T-helper 2 cell treated with Interferon-gamma antibody and Interleukin-4, amounts not matched to agents 5 μg/mL and 100 μg/mL, for 36 hours (primary cell): ENCODE results near the gene SLC39A11.
A peak's percentile ranks its signal among the peaks of the same experiment; 100 is the strongest.
"Not testable (repeated sequence)": the region's sequence is repeated elsewhere in the genome, so short reads cannot be mapped to it uniquely, and the experiment has no call there.

ENCODE experiments used
- DNase-seq: peaks from one replicate; pipeline ENCODE4 v3.0.0; 2021; ENCODE audit warnings: low spot score
- H3K27ac Mint-ChIP-seq: one replicate; pipeline ENCODE4 v1.8.0; 2021; ENCODE audit warnings: mild to moderate bottlenecking, mixed read lengths
- H3K27me3 Mint-ChIP-seq: one replicate; pipeline ENCODE4 v1.8.0; 2021; ENCODE audit warnings: low read depth, mixed read lengths
- H3K36me3 Mint-ChIP-seq: one replicate; pipeline ENCODE4 v1.8.0; 2021; ENCODE audit warnings: low read depth, mixed read lengths
- H3K4me1 Mint-ChIP-seq: one replicate; pipeline ENCODE4 v1.8.0; 2021; ENCODE audit warnings: low read depth, mixed read lengths
- H3K4me3 Mint-ChIP-seq: one replicate; pipeline ENCODE4 v1.8.0; 2022; ENCODE audit warnings: mild to moderate bottlenecking, moderate library complexity, mixed read lengths
- H3K9me3 Mint-ChIP-seq: one replicate; pipeline ENCODE4 v1.8.0; 2021; ENCODE audit warnings: mixed read lengths

The SLC39A11 gene

DNA sequence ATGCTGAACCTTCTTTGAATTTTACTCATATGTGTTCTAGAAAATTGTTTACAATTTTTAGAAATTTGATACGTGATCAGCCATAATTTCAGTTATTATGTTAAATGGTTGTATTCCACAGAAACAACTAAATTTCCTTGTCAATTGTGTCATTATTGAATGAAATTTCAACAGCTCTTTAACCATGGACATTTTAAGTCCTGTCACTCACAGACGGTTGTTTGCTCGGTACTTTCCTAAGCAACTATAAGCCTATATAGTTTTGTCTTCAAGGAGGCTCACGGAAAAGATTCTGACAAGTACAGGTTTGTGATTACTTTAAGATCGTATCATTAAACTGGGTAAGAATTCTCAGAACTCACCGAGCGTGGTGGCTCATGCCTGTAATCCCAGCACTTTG, 31.8 kb downstream of the SLC39A11 start:
- Mint-ChIP-seq H3K4me1 (no peaks in the 10 kb centered on the region), H3K27ac (no peak overlapping the region), H3K36me3 (no peaks in the 10 kb centered on the region), H3K4me3 (no peak overlapping the region), H3K9me3 (no peaks in the 10 kb centered on the region), H3K27me3 (no peaks in the 10 kb centered on the region)
- no peak for DNase-seq

DNA sequence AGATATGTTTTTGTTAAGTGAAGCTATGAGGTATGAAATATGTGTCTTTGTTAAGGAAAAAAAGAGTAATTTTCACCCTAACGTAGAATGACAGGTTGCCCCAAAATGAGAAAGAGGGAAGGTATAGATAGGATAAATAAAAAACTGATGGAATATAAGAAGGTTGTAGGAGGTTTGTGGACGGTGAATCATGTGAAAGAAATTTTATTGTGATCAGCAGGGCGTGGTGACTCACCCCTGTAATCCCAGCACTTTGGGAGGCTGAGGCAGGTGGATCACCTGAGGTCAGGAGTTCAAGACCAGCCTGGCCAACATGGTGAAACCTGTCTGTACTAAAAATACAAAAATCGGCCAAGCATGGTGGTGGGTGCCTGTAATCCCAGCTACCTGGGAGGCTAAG, 32.8 kb downstream of the SLC39A11 start:
- not testable (repeated sequence) for DNase-seq, H3K27me3 Mint-ChIP-seq, H3K4me3 Mint-ChIP-seq, H3K4me1 Mint-ChIP-seq, H3K27ac Mint-ChIP-seq, H3K9me3 Mint-ChIP-seq, H3K36me3 Mint-ChIP-seq

DNA sequence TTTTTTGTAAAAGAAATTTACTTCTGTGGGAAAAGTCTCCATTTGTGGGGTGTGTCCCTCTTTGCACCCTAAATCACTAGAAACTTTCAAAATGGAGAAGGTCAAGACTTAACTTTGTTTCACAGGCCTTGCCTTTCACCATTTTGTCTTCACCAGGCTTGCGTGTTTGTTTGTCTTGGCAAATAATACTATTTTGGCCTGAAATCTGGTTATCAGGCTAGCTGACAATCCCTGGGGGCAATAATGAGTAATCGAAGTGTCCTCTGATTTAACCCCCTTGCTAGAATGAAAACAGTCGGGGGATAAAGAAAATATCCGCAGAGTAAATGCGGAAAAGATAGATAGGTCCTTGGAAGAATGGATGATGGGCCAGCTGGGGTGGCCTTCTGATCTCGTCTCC, 34.5 kb downstream of the SLC39A11 start:
- H3K27ac Mint-ChIP-seq = no peak overlapping the region
- no peaks in the 10 kb centered on the region for H3K27me3 Mint-ChIP-seq
- H3K9me3 Mint-ChIP-seq = no peaks in the 10 kb centered on the region
- no peak for DNase-seq
- H3K4me1 Mint-ChIP-seq = no peaks in the 10 kb centered on the region
- no peak overlapping the region for H3K4me3 Mint-ChIP-seq
- H3K36me3 Mint-ChIP-seq = no peaks in the 10 kb centered on the region

DNA sequence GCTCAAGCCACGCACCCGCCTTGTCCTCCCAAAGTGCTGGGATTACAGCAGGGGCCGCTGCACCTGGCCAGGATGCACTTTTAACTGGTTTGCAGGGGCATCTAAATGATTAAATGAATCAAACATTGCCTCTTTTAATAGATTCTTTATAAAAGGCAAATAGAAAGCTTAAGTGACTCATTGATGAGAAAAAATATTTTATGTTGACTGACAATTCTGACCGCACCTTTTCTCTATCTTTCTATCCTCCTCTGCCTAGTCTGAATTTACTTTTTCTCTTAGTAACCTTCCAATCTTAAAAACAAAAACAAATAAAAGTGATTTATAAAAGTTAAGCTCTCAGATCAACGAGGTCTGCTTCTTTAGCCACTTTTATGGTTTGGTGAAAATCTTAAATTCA, 35.3 kb downstream of the SLC39A11 start:
- no peak overlapping the region for H3K27ac Mint-ChIP-seq
- H3K4me1 Mint-ChIP-seq = peaks cover under 1% of the 10 kb centered on the region
- H3K9me3 Mint-ChIP-seq = no peaks in the 10 kb centered on the region
- no peak for DNase-seq
- H3K27me3 Mint-ChIP-seq = no peaks in the 10 kb centered on the region
- H3K4me3 Mint-ChIP-seq = no peak overlapping the region
- H3K36me3 Mint-ChIP-seq = no peaks in the 10 kb centered on the region

DNA sequence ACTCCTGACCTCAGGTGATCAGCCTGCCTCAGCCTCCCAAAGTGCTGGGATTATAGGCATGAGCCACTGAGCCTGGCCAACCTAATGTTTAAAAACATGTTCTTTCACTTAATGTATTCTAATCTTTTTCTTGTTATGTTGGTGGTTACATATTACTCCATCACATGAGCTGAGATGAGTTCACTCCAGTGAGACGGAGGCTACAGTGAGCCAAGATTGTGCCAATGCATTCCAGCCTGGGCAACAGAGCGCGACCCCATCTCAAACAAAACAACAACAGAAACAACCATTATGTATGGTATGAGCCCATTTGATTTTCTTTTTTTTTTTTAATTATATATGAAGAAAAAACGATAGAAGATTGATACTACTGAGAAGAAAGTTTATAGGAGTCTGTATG, 39.6 kb downstream of the SLC39A11 start:
- Mint-ChIP-seq H3K4me1 (peaks cover 1% of the 10 kb centered on the region), H3K9me3 (no peaks in the 10 kb centered on the region), H3K27ac (no peak overlapping the region), H3K4me3 (no peak overlapping the region), H3K36me3 (peaks cover 6% of the 10 kb centered on the region), H3K27me3 (no peaks in the 10 kb centered on the region)
- no peak for DNase-seq

DNA sequence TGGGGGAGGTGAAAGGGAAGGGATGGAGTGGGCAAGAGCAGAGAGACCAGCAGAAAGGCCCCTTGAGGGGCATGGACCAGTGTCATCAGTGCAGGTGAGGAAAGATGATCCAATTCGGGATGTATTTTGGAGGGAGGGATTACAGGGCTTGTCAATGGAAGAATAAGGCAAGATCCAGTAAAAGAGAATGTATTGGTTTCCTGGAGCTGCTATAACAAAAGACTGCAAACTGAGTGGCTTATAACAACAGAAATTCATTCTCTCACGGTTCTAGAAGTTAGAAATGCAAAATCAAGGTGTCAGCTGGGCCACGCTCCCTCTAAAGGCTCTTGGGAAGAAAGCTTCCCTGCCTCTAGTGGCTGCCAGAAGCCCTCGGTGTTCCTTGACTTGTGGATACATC, 41.7 kb downstream of the SLC39A11 start:
- peak overlapping the region; percentile 27 for H3K27ac Mint-ChIP-seq
- no peak overlapping the region for H3K4me3 Mint-ChIP-seq
- peaks cover 6% of the 10 kb centered on the region for H3K36me3 Mint-ChIP-seq
- H3K9me3 Mint-ChIP-seq = no peaks in the 10 kb centered on the region
- DNase-seq = no peak
- H3K27me3 Mint-ChIP-seq = no peaks in the 10 kb centered on the region
- H3K4me1 Mint-ChIP-seq = peaks cover 1% of the 10 kb centered on the region

DNA sequence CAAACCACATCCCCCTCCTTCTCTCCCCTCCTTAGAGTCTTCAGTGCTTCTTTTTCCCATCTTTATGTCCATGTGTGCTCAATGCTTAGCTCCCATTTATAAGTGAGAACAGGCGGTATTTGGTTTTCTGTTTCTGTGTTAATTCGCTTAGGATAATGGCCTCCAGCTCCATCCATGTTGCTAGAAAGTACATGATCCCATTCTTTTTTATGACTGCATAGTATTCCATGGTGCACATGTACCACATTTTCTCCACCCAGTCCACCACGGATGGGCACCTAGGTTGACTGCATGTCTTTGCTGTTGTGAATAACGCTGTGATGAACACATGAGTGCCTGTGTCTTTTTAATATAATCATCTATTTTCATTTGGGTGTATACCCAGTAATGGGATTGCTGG, 44.3 kb downstream of the SLC39A11 start:
- peaks cover 1% of the 10 kb centered on the region for H3K4me1 Mint-ChIP-seq
- H3K27ac Mint-ChIP-seq = no peak overlapping the region
- no peaks in the 10 kb centered on the region for H3K27me3 Mint-ChIP-seq
- no peak for DNase-seq
- H3K9me3 Mint-ChIP-seq = no peaks in the 10 kb centered on the region
- peaks cover 6% of the 10 kb centered on the region for H3K36me3 Mint-ChIP-seq
- H3K4me3 Mint-ChIP-seq = no peak overlapping the region

DNA sequence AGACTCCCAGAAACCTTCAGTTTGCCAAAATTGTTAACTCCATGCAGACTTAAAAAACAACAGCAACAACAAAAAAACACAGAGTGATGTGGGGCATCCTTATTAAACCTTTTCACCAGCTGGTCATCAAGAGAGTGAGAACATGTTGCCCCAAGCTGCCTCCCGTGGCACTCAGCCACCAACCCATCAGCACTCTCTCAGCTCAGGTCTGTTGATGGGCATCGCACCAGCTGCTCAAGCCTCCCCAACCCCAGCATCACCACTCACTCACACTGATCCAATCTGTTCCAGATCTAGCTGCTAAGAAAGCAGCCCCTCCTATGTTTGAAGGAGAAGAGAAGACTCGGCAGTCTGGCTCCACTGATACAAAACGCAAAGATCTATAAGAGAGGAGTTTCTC, 46.8 kb downstream of the SLC39A11 start:
- no peak overlapping the region for H3K27ac Mint-ChIP-seq
- H3K27me3 Mint-ChIP-seq = no peaks in the 10 kb centered on the region
- H3K4me1 Mint-ChIP-seq = no peaks in the 10 kb centered on the region
- H3K9me3 Mint-ChIP-seq = peaks cover 3% of the 10 kb centered on the region
- DNase-seq = no peak
- no peak overlapping the region for H3K4me3 Mint-ChIP-seq
- peaks cover 5% of the 10 kb centered on the region for H3K36me3 Mint-ChIP-seq

DNA sequence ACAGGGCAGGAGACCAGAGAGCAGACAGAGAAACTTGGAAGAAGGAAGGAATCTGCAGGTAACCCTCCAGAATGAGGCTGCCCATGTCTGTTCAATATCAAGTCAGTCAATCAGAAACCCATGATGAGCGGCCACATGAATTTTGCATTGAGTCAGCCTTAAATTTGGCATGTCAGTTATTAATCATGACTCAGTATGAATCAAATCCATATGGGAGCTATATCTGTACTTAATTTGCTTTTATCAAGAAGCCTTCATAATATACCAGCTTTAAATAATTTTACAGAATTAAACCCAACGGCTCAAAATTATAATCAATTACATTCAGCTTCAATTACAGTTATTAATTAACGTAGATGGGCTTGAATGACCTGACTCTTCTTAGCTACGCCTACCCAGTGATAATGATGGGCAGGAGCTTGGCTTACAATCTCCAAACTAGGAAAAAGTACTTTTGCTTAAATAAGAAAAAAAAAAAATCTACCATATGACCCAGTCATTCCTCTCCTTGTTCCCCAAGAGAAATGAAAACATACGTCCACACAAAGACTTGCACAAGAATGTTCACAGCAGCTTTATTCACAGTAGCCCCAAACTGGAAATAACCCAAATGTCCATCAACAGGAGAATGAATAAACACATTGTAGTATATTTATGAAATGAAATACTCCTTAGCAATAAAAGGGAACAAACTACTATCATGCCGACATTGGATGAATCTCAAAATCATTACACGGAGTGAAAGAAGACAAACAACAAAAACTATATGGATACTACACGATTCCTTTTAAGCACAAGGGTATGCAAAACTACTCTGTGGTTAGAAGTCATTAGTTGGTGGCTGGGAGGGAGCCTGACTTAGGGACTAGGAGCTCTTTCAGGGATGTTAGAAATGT, 48.6 kb downstream of the SLC39A11 start:
- no peak overlapping the region for H3K4me3 Mint-ChIP-seq
- no peaks in the 10 kb centered on the region for H3K27me3 Mint-ChIP-seq
- peaks cover 2% of the 10 kb centered on the region for H3K36me3 Mint-ChIP-seq
- H3K9me3 Mint-ChIP-seq = peaks cover 3% of the 10 kb centered on the region
- H3K4me1 Mint-ChIP-seq = no peaks in the 10 kb centered on the region
- H3K27ac Mint-ChIP-seq = no peak overlapping the region
- DNase-seq = no peak

DNA sequence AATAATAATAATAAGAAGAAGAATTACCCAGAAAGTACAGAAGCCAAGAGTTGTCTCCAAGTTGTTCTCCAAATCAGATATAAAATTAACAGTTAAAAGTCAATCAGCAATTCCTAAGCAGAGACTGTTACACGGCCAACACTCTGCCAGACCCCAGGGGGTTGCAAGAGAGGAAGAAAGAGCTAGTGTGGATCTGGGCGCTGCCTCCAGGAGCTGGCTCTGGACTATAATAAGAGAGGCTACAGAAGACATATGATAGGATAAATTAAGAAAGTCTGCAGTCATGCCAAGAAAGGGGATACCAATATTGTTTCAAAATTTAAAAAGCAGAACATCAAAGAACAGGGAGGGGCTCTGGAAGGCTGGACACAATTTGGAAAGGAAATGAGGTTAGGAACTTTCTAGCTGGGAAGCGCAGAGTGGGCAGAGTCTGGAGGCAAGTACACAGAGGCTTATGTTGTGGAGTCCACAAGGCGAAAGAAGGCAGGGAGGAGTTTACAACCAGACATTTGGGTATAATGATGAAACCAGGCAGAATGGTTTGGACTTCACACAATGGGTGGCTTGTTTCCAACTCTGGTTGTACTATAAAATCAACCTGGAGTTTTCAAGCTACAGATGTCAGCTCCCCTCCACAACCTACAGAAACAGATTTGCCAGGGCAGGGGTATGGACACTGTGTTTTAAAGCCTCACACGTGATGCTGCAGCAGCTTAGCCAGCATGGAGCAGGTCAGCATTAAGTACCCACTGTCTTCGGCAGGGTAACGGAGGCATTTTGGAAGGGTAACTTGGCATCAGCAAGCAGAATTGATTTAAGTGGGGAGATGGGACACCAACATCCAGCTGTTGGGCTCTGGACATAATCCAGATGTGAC, 49.4 kb downstream of the SLC39A11 start:
- Mint-ChIP-seq H3K4me3 (no peak overlapping the region), H3K27ac (no peak overlapping the region), H3K4me1 (no peaks in the 10 kb centered on the region), H3K36me3 (peaks cover 2% of the 10 kb centered on the region), H3K27me3 (no peaks in the 10 kb centered on the region), H3K9me3 (peaks cover 3% of the 10 kb centered on the region)
- no peak for DNase-seq

DNA sequence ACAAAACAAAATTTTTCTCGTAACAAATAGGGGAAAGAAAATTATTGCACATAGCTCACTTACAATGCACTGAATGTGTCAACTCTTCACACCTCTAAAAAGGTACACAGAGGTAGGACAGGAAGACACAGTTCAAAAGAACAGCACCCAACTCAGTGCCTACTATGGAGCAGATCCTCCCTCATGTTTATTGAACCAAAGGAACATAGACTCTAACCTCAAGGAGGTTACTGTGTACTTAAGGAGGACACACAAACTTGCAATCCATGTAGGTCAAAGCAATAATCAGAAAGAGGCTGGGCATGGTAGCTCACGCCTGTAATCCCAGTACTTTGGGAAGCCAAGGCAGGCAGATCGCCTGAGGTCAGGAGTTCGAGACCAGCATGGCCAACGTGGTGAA, 50.3 kb downstream of the SLC39A11 start:
- Mint-ChIP-seq H3K36me3 (peaks cover 2% of the 10 kb centered on the region), H3K27me3 (no peaks in the 10 kb centered on the region), H3K27ac (no peak overlapping the region), H3K9me3 (peaks cover 3% of the 10 kb centered on the region), H3K4me1 (no peaks in the 10 kb centered on the region), H3K4me3 (no peak overlapping the region)
- no peak for DNase-seq

DNA sequence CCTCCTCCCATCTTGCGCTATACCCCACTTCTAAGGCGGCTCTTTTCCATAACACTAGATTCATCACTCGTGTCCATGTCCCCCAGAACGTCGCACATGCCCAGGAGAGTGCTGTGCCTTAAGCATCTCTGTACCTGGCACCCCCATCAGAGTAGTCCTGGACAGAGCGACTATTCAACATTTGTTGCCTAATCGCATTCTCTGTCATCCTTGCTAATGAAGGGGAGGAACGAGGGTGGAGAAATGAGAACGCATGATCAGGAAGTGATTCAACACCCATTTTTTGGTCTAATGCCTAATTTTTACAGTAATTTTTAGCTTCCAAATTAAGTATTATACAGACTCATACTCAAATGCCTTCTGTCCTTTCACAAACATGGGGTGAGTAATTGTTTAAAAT, 53.2 kb downstream of the SLC39A11 start:
- Mint-ChIP-seq H3K4me1 (no peaks in the 10 kb centered on the region), H3K27me3 (no peaks in the 10 kb centered on the region), H3K36me3 (peaks cover 2% of the 10 kb centered on the region), H3K4me3 (no peak overlapping the region), H3K9me3 (peaks cover 3% of the 10 kb centered on the region), H3K27ac (no peak overlapping the region)
- no peak for DNase-seq

DNA sequence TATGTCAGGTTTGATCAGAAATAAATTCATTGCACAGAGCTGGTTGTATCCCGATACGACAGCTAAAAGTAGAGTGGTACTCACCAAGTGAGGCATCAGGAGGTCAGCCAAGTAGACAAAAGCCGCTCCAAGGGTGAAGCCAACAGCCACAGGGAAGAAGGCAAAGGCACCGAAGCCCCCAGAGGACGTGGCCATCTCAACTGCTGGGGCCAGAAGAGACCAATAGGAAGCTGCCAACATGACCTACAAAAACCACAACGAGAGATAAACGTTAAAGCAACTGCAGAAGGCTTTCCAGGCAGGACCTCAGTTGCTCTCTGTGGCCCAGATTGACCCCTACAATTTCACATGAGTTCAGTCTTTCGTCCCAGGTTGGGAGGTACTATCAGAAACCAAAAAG, 61.0 kb downstream of the SLC39A11 start:
- Mint-ChIP-seq H3K4me1 (no peaks in the 10 kb centered on the region), H3K36me3 (peaks cover 2% of the 10 kb centered on the region), H3K27me3 (no peaks in the 10 kb centered on the region), H3K27ac (no peak overlapping the region), H3K4me3 (no peak overlapping the region), H3K9me3 (no peaks in the 10 kb centered on the region)
- no peak for DNase-seq

DNA sequence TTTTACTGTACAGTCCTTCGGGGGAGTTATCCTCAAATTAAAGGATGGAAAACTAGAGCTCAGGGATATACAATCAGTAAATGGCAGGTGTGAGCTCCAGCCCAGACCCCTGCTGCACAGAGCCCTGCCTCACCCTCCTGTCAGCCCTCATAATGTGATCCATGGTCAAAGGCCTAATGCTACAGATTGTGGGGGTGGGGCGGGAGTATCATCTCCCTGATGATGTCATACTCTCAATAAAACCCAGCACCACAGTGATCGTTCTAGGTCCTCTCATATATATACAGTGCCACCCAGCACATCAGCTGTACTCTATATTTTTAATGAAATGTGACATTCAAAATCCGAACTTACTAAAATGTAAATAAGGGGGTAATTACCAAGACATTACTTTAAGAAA, 61.5 kb downstream of the SLC39A11 start:
- Mint-ChIP-seq H3K9me3 (no peaks in the 10 kb centered on the region), H3K27me3 (no peaks in the 10 kb centered on the region), H3K4me3 (no peak overlapping the region), H3K4me1 (no peaks in the 10 kb centered on the region), H3K36me3 (peaks cover 2% of the 10 kb centered on the region), H3K27ac (no peak overlapping the region)
- no peak for DNase-seq
